Putamen (tissue), 1 donor: ENCODE data around the gene GAS2L2.
A peak's percentile ranks its signal among the peaks of the same experiment; 100 is the strongest.
"Not testable (repeated sequence)": the region's sequence is repeated elsewhere in the genome, so short reads cannot be mapped to it uniquely, and the experiment has no call there.

Source experiments
- DNase-seq: peaks from one replicate; pipeline ENCODE4 v3.0.0-alpha.2; 2016; ENCODE audit warnings: low spot score

Gene GAS2L2

DNA sequence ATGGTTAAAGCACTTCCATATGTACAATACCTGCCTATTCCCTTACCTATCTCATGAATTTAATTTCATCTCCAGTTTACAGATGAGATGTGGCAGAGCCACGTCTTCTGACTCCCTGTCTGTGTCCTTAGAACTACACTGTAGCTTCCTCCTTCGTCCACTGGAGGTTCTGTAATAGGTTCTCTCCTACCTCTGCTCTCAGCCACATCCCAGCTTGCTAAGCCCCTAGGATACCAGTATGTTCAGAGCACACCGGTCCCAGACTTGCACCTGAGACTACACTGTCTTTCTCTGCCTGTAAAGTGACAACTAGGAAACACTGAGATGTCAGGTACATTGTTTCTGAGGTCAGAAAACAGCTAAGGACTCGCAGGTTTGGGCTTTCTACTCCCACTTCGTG, 25.4 kb downstream of the GAS2L2 start:
- DNase-seq, result no peak

GRCh38 chr17:35726953-35727460, 26.0 kb downstream of the GAS2L2 start:
- DNase-seq, result no peak

DNA sequence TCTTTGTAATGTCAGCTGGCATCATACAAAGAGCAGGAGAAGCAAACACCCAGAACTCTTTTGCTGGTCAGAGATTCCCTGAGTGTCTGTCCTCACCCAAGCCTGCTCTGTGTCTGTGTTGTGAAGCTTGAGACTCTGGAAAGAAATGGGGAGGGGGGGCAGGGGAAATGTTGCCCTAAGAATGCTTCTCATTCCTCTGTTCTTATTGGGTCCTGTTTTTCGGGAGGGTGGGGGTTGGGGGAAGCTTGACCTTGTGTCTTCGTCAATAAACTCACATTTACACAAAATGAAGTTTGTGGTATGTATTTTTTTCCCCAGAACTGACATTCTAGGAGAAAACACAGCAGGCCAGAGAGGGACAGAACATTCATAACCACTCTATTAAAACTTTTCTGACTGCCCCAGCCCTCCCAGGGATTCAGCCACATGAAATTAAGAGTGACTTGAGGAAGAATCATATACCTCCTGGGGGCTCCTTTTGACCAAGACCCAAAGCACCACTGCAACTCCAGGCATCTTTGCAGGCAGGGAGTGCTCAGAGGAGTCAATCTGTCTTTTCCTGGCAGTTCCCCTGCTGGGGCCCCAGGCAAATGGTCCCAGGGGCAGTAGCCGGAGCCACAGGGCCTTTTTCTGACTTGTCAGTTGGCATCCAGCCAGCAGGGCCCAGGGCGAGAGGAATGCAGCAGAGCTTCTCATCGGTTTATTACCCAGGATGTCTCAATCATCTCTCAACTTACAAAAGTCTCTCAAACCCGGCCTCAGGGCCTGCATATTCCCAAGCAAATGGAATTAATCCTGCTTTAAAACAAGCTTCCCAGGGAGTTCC, 26.7 kb downstream of the GAS2L2 start:
- no peak for DNase-seq

DNA sequence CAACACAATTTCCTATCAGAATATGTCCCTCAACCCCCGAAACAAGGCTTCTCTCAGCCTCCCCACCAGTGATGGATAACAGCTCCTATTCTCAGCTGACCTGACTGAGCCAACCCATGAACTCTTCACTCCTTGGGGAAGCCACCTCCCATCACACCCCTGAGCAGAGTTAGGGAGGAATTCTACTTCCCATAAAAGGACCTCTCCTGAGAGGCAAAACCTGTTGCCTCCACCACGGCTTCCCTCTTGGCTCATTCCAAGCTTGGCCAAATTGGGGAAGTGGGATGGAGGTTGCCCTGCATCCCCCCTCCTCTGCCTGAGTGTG, 27.3 kb downstream of the GAS2L2 start:
- no peak for DNase-seq

GRCh38 chr17:35725058-35725457, 28.0 kb downstream of the GAS2L2 start:
- no peak for DNase-seq

GRCh38 chr17:35723735-35724134, 29.3 kb downstream of the GAS2L2 start:
- no peak for DNase-seq

DNA sequence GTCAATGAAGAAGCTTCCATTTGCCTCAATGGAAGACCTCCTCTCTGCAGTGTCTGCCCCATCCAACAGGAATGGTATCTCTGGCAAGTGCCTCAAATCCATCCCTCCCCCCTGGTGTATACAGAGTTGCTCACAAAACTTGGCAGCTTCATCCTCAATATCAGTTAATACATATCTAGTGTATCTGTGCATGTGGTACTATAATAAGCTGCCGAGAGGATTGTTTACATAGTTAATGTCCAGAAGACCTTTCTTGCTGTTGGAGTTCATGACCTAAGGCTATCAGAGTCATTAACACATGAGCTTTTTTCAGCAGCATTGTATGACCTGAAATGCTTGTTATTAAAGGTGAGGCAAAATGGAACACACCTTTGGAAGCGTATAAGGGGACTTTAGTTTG, 35.6 kb downstream of the GAS2L2 start:
- no peak for DNase-seq

- DNase-seq, result no peak
These were observed 36.1 kb downstream of the GAS2L2 start for GRCh38 chr17:35716897-35717465.

DNA sequence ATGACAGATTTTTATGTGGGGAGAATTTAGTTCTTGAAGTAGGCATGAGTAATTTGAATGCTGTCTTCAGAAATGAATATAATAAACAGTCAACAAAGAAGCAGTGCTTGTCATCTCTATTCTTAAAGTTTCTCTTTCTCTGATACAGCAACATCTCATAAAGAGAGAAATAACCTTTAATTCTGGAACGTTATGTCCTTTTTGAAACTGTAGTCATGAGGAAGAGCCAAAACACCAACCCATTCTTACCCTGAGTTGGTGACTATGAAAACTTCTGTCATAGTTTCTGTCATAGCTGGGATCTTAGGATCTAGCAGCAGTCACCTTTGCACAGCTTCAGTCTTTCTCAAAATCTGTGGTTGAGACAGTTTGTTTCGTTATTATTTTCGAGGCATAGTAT, 36.9 kb downstream of the GAS2L2 start:
- no peak for DNase-seq

DNA sequence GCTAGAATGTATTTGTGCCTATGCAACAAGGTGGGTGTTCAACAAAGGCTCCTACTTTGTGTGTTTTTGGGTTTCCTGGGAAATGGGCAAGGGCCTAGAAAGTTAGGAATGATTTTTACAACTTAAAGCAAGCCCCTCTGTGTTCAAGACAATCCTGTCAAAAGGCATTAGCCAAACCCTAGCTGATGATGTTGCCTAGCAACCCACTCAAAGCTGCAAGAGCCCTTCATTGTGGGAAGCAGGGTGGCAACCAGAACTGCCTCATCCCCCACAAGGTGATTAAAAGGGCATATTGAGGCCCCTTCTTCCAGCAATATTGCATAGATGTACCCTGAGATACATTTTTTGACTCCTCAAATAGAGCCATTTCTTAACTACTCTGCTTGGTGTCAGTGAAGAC, 37.6 kb downstream of the GAS2L2 start:
- peak; percentile 50 for DNase-seq

- DNase-seq, result no peak
These were observed 38.1 kb downstream of the GAS2L2 start for GRCh38 chr17:35714988-35715387.

- no peak for DNase-seq
These were observed 39.8 kb downstream of the GAS2L2 start for GRCh38 chr17:35713069-35713728.

DNA sequence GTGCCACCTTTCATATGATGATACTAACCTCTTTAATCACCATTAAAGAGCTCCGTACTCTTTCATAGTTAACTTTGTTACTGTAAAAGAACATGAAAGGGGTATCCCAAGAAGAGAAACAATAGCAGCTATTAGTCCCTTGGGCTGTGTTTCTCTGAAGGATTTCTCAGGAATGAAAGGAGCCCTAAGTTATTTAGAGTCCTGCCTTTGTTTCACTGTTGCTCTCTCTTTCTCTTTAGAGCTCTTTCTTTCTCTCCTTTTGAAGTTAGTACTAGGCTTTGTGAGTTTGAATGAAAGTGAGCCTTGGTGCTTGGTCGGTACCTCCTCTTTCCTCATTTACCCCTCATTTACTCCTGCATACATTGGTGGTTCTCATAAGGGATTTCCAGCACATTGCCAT, 42.1 kb downstream of the GAS2L2 start:
- no peak for DNase-seq

GRCh38 chr17:35709874-35710273, 43.2 kb downstream of the GAS2L2 start:
- peak; percentile 40 for DNase-seq

- DNase-seq, result no peak
These were observed 44.1 kb downstream of the GAS2L2 start for GRCh38 chr17:35708951-35709350.

DNA sequence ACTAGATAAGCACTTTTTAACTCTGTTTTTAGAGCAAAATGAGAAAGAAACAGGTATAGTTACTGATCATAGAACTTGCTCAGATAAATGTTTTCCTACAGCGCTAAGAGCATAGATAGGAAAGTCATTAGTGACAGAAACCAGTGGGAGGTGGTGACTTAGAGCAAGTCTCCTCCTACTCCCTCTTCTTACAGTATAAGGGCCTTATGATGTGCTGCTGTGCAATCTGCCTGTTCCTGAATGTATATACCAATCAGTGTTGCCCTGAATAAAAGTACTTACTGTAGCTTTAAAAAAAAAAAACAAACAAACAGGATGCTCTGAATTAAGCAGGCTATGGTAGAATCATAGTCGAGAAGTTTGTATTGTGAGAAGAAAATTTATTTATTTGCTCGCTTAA, 44.9 kb downstream of the GAS2L2 start:
- no peak for DNase-seq

GRCh38 chr17:35705705-35706104, 47.3 kb downstream of the GAS2L2 start:
- no peak for DNase-seq

DNA sequence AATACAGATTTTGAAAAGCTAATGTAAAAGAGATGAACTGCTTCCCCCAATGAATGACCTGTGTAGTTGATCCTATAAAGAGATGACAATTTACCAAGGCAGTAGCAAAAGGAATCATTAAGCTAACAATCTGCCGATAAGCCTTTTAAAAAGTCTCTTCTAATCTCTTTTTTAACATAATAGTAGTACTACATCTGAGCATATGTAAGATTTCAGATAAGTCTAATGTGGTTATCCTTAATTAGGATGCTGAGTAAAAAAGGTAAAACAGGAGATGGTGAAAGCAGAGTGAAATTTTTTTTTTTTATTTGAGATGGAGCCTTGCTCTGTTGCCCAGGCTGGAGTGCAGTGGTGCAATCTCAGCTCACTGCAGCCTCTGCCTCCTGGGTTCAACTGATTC, 47.8 kb downstream of the GAS2L2 start:
- no peak for DNase-seq

DNA sequence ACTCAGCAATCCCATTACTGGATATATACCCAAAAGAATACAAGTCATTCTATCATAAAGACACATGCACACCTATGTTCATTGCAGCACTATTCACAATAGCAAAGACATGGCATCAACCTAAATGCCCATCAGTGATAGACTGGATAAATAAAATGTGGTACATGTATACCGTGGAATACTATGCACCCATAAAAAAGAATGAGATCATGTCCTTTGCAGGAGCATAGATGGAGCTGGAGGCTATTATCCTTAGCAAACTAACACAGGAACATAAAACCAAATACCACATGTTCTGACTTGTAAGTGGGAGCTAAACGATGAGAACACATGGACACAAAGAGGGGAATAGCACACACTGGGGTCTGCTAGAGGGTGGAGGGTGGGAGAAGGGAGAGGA, 49.7 kb downstream of the GAS2L2 start:
- not testable (repeated sequence) for DNase-seq

DNA sequence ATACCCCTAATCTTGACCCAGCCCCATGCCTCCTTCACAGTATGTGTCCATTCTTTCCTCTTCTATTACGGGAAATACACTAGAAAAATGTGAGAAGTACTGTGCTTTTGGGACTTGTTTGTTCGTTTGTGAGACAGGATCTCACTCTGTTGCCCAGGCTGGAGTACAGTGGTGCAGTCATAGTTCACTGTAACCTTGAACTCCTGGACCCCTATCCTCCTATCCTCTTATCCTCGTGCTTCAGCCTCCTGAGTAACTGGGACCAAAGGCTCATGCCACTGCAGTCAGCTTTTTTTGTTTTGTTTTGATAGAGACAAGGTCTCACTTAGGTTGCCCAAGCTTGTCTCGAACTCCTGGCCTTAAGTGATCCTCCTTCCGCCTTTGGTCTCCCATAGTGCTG, 51.5 kb downstream of the GAS2L2 start:
- DNase-seq, result no peak

DNA sequence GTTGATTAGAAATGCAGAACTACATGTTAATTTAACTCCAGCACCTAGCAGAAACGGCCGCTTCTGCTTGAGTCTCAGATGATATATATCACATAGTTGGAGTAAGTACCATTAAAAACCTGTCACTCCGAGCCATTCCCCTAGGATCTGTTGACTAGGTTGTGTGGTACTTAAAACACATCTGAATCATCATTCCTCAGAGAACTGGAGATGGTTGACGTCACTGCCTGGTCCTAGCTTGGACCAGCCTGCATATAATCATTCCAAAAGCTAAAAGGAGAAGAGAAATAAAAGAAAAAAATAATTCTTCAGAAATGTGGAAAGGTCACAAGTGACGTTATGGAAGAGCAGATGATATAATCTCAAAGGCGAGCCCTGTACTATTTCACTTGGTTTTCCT, 52.9 kb downstream of the GAS2L2 start:
- DNase-seq, result no peak

GRCh38 chr17:35698800-35699199, 54.2 kb downstream of the GAS2L2 start:
- no peak for DNase-seq

GRCh38 chr17:35695613-35696012, 57.4 kb downstream of the GAS2L2 start:
- no peak for DNase-seq
